HEK293T (cell line): Measurements from ENCODE around the gene PDGFRB.

ENCODE experiments used
- NFRKB ChIP-seq: fragments of 450-650 bp; IDR thresholded peaks from 2 replicates; pipeline ENCODE4 v1.6.1; 2016; ENCODE audit warnings: mild to moderate bottlenecking, moderate library complexity
- SP1 ChIP-seq: fragments of 450-650 bp; IDR thresholded peaks from 2 replicates; pipeline ENCODE4 v1.6.1; 2017

- TF ChIP-seq SP1 (no peak), NFRKB (no peak)
Measured at GRCh38 chr5:150158170-150158949, 2.7 kb upstream of the PDGFRB start.
